GM04503 (cell line): ENCODE data around the gene COL9A2.
A peak's percentile ranks its signal among the peaks of the same experiment; 100 is the strongest.

Experiments used
- DNase-seq: peaks from one replicate; pipeline ENCODE4 v3.0.0-alpha.2; 2012; ENCODE audit warnings: low read depth

The COL9A2 gene

GRCh38 chr1:40318476-40318875 lies 1.4 kb upstream of the COL9A2 start:
- DNase-seq, result no peak

- DNase-seq, result no peak
Observed at GRCh38 chr1:40317394-40318074, 448 bp upstream of the COL9A2 start.

- no peak for DNase-seq
Observed at GRCh38 chr1:40315795-40316594, 1.1 kb downstream of the COL9A2 start.

GRCh38 chr1:40315239-40315794 lies 1.8 kb downstream of the COL9A2 start:
- DNase-seq, result no peak

GRCh38 chr1:40314721-40315238 lies 2.3 kb downstream of the COL9A2 start:
- DNase-seq, result no peak

- no peak for DNase-seq
Observed at GRCh38 chr1:40313958-40314720, 2.9 kb downstream of the COL9A2 start.

- peak; percentile 12 for DNase-seq
Observed at GRCh38 chr1:40313329-40313957, 3.6 kb downstream of the COL9A2 start.

GRCh38 chr1:40312238-40313205 lies 4.6 kb downstream of the COL9A2 start:
- no peak for DNase-seq

- DNase-seq, result no peak
Observed at GRCh38 chr1:40311692-40312091, 5.4 kb downstream of the COL9A2 start.

- DNase-seq, result no peak
Observed at GRCh38 chr1:40310983-40311642, 6.0 kb downstream of the COL9A2 start.

GRCh38 chr1:40310129-40310461 lies 7.0 kb downstream of the COL9A2 start:
- no peak for DNase-seq

GRCh38 chr1:40309374-40310128 lies 7.5 kb downstream of the COL9A2 start:
- DNase-seq, result no peak

GRCh38 chr1:40308036-40308727 lies 8.9 kb downstream of the COL9A2 start:
- no peak for DNase-seq

- no peak for DNase-seq
Observed at GRCh38 chr1:40307186-40307585, 9.9 kb downstream of the COL9A2 start.

- no peak for DNase-seq
Observed at GRCh38 chr1:40306296-40306695, 10.8 kb downstream of the COL9A2 start.

GRCh38 chr1:40305871-40306270 lies 11.2 kb downstream of the COL9A2 start:
- DNase-seq, result no peak

- no peak for DNase-seq
Observed at GRCh38 chr1:40305451-40305850, 11.6 kb downstream of the COL9A2 start.

- no peak for DNase-seq
Observed at GRCh38 chr1:40303790-40304189, 13.3 kb downstream of the COL9A2 start.
